ENCODE results near the gene ELOVL5. TPM values are rescaled to one million over a fixed set of nuclear protein-coding genes. Genes with fewer than 3 reads are reported as not detected.

The ELOVL5 gene
- total RNA-seq, 1 experiment from 2014 or later: 218 TPM

- Histone ChIP-seq H3K36me3 (ENCODE audit: control insufficient read depth, insufficient read depth, low read length) (no peaks in the 10 kb centered on the region; the same call in 1 of the 2 replicates), H3K27me3 (ENCODE audit: control insufficient read depth, insufficient read depth, low read length) (no peaks in the 10 kb centered on the region), H3K9me3 (ENCODE audit: control insufficient read depth, insufficient read depth, low read depth, low read length) (no peaks in the 10 kb centered on the region), H3K27ac (ENCODE audit: low read length) (peak overlapping the region; percentile 39), H3K4me3 (ENCODE audit: low read depth in 2 of 2, low read length in 2 of 2) (no peak overlapping the region), H3K4me1 (ENCODE audit: control insufficient read depth, insufficient read depth, low read length) (peaks cover 76% of the 10 kb centered on the region)
- ChIA-PET CTCF (no interaction called here), POLR2A (no interaction called here)
- TF ChIP-seq POLR2AphosphoS5 (IDR thresholded peaks at IDR 0.05; ENCODE audit: low read depth, low read length) (no peak), REST (IDR thresholded peaks at IDR 0.05; ENCODE audit: insufficient read depth in 1 of 2, low read depth in 2 of 2, low read length in 1 of 2) (no peak), TCF7L2 (IDR thresholded peaks at IDR 0.05; ENCODE audit: low read depth, low read length) (no peak), SIN3A (IDR thresholded peaks at IDR 0.05; ENCODE audit: borderline replicate concordance, insufficient read depth, low read depth, low read length) (no peak)
- TF ChIP-seq, protein P1, sequence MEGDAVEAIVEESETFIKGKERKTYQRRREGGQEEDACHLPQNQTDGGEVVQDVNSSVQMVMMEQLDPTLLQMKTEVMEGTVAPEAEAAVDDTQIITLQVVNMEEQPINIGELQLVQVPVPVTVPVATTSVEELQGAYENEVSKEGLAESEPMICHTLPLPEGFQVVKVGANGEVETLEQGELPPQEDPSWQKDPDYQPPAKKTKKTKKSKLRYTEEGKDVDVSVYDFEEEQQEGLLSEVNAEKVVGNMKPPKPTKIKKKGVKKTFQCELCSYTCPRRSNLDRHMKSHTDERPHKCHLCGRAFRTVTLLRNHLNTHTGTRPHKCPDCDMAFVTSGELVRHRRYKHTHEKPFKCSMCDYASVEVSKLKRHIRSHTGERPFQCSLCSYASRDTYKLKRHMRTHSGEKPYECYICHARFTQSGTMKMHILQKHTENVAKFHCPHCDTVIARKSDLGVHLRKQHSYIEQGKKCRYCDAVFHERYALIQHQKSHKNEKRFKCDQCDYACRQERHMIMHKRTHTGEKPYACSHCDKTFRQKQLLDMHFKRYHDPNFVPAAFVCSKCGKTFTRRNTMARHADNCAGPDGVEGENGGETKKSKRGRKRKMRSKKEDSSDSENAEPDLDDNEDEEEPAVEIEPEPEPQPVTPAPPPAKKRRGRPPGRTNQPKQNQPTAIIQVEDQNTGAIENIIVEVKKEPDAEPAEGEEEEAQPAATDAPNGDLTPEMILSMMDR (IDR thresholded peaks at IDR 0.05): no peak
- DNase-seq (ENCODE audit: low read depth, low spot score) (no peak), ATAC-seq (no peak)
- BruUV-seq (replicated peaks): no TSS peak
- in situ Hi-C loops (cut with HindIII; ENCODE audit: low pct_unique_long_range_greater_than_20kb, low sequenced_read_pairs): no loop called here
- intact Hi-C loops (cut with micrococcal nuclease; ENCODE audit: unreplicated experiment): loop anchor here (10.0 kb wide), 1 partner anchor 125 kb away; no protein-coding TSS in a partner anchor
Measured at GRCh38 chr6:53299331-53300005, 49.3 kb downstream of the ELOVL5 start.

DNA sequence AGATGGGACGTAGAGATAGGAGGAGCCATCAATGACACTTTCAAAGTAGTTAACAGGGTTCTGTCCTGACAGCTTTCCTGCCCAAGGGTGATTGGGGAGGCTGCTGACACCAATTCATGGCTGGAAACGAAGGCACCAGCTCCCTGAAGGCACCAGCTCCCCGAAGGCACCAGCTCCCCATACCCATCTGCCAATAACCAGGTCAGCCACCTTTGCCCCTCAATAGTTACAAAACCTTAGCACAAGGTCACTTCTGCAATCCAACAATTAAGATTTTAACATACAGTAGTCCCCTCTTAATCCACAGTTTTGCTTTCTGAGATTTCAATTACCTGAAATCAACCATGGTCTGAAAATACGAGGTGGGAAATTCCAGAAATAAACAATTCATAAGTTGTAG, 51.7 kb downstream of the ELOVL5 start:
- BruUV-seq (replicated peaks): no TSS peak
- Histone ChIP-seq H3K4me3 (ENCODE audit: low read depth in 2 of 2, low read length in 2 of 2) (no peak overlapping the region), H3K27me3 (ENCODE audit: control insufficient read depth, insufficient read depth, low read length) (no peaks in the 10 kb centered on the region), H3K27ac (ENCODE audit: low read length) (no peak overlapping the region; the same call in 1 of the 2 replicates), H3K4me1 (ENCODE audit: control insufficient read depth, insufficient read depth, low read length) (peaks cover 51% of the 10 kb centered on the region), H3K36me3 (ENCODE audit: control insufficient read depth, insufficient read depth, low read length) (peaks cover under 1% of the 10 kb centered on the region), H3K9me3 (ENCODE audit: control insufficient read depth, insufficient read depth, low read depth, low read length) (no peaks in the 10 kb centered on the region)
- CTCF ChIA-PET: no interaction called here
- ATAC-seq: no peak
- POLR2A ChIA-PET: interaction anchor here (0.6 kb wide), 1 partner anchor 1027 kb away, joined by 10 read pairs; no protein-coding TSS in a partner anchor
- in situ Hi-C loops (cut with HindIII; ENCODE audit: low pct_unique_long_range_greater_than_20kb, low sequenced_read_pairs): no loop called here
- intact Hi-C loops (cut with micrococcal nuclease; ENCODE audit: unreplicated experiment): loop anchor here (10.0 kb wide), 1 partner anchor 122 kb away; no protein-coding TSS in a partner anchor
- no peak for TF ChIP-seq SIN3A (IDR thresholded peaks at IDR 0.05; ENCODE audit: borderline replicate concordance, insufficient read depth, low read depth, low read length)
- TF ChIP-seq, protein P1 (IDR thresholded peaks at IDR 0.05): no peak
- TF ChIP-seq TCF7L2 (IDR thresholded peaks at IDR 0.05; ENCODE audit: low read depth, low read length): no peak
- no peak for TF ChIP-seq REST (IDR thresholded peaks at IDR 0.05; ENCODE audit: insufficient read depth in 1 of 2, low read depth in 2 of 2, low read length in 1 of 2)
- TF ChIP-seq POLR2AphosphoS5 (IDR thresholded peaks at IDR 0.05; ENCODE audit: low read depth, low read length): no peak
- DNase-seq (ENCODE audit: low read depth, low spot score): no peak
